NB4 (cell line): Measurements from ENCODE around the gene CRIP2.

Experiments
- DNase-seq: peaks from one replicate; pipeline ENCODE4 v3.0.0; 2010; ENCODE audit warnings: low read depth
- H3K4me3 ChIP-seq: one replicate; pipeline ENCODE4 v1.5.1; 2011; ENCODE audit warnings: mild to moderate bottlenecking, low read depth, low read length, moderate library complexity
- CTCF ChIP-seq: IDR thresholded peaks from one replicate; pipeline ENCODE4 v1.5.1; 2012; ENCODE audit warnings: low read depth, low read length
- MYC ChIP-seq: IDR thresholded peaks from 2 replicates; pipeline ENCODE4 v1.6.1; 2011; ENCODE audit warnings: low read depth, low read length
- POLR2A ChIP-seq: IDR thresholded peaks from 2 replicates; pipeline ENCODE4 v1.6.1; 2011; ENCODE audit warnings: mild to moderate bottlenecking; ENCODE audit not compliant: insufficient read length; ENCODE audit errors: extremely low read depth
- TF ChIP-seq, protein P1 (sequence below): IDR thresholded peaks from 2 replicates; pipeline ENCODE4 v1.6.1; 2011; ENCODE audit warnings: low read depth, low read length

The CRIP2 gene

GRCh38 chr14:105489542-105490266 lies 15.1 kb downstream of the CRIP2 start:
- peak; percentile 90 for DNase-seq
- H3K4me3 ChIP-seq = peak overlapping the region; percentile 46
- TF ChIP-seq CTCF (peak; percentile 50), MYC (peak; percentile 61; the same call in 1 of the 2 replicates), POLR2A (no peak)
- TF ChIP-seq, protein P1, sequence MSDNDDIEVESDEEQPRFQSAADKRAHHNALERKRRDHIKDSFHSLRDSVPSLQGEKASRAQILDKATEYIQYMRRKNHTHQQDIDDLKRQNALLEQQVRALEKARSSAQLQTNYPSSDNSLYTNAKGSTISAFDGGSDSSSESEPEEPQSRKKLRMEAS = peak; percentile 57

DNA sequence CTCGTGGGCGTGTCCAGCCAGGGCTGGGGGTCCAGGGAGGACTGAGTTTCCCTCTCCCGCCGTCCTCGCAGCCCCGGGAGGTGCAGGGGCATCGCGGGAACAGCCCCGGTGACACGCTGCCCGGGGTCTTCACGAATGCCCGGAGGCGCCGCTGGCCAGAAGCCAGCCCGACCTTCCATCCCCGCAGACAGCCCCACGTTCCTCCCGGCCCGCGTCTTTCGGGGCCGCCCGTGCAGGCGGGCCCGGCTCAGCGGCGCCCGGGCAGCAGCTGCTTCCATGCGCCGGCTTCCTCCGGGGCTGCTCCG lies 15.6 kb downstream of the CRIP2 start:
- no peak for DNase-seq
- TF ChIP-seq, protein P1 = no peak
- no peak for TF ChIP-seq POLR2A
- TF ChIP-seq CTCF = no peak
- no peak for TF ChIP-seq MYC
- peak overlapping the region; percentile 46 for H3K4me3 ChIP-seq

DNA sequence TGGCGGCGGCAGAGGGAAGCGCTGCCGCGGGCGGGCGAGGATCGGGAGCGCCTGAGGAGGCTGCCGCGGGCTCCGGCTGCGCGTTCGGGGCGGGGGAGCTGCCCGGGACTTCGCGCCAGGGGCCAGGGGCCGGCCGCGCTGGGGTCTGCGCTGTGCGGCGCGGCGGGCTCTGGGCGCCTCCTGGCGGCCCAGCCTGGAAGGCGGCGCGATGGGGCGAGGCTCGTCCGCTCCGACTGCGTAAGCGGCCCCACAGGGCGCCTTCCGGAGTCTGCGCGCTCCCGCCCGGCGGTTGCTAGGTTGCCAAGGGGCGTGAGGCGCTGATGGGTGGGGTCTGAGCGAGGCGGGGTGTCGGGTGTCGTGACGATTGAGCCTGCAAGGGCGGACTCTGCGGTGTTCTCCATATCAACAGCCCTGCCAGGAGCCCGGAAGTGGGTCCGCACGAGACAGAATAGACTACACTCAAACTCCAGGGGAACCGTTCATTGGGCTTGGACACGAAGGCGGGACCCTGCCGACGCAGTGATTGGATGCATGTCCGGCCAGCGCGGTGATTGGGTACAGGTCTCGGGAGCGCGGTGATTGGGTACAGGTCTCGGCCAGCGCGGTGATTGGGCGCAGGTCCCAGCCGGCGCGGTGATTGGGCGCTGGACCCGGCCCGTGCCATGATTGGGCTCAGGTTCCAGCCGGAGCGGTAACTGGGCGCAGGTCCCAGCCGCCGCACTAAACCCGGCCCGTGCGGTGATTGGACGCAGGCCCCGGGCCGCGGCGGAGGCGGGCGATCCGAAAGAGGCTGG lies 16.1 kb downstream of the CRIP2 start, which contains the start of gene TEDC1:
Gene TEDC1, plus strand, starts transcription at position 675 of the 794 bp plus-strand sequence. CDS start 130 bp downstream, outside the sequence.
- peak; percentile 100 for DNase-seq
- H3K4me3 ChIP-seq = peak within 1 kb of the TSS; percentile 61
- TF ChIP-seq MYC (no peak; the same call in 1 of the 2 replicates), POLR2A (peak; percentile 72), CTCF (peak; percentile 37)
- TF ChIP-seq, protein P1 = peak; percentile 67

- peak; percentile 82 for DNase-seq
- TF ChIP-seq, protein P1 = no peak
- no peak for TF ChIP-seq MYC
- TF ChIP-seq CTCF = no peak
- TF ChIP-seq POLR2A = no peak
- peak overlapping the region; percentile 61 for H3K4me3 ChIP-seq
Measured at GRCh38 chr14:105491366-105491973, 16.8 kb downstream of the CRIP2 start.

GRCh38 chr14:105492031-105492970 lies 17.7 kb downstream of the CRIP2 start:
- DNase-seq = no peak
- TF ChIP-seq CTCF (no peak), POLR2A (no peak), MYC (no peak)
- TF ChIP-seq, protein P1 = no peak

More at GRCh38 chr14:105492031-105492970, 17.7 kb downstream of the CRIP2 start:
- H3K4me3 ChIP-seq = peak overlapping the region; percentile 4
